K562 (cell line): Measurements from ENCODE around the gene SYS1. TPM values are rescaled to one million over a fixed set of nuclear protein-coding genes. Genes with fewer than 3 reads are reported as not detected.
A peak's percentile ranks its signal among the peaks of the same experiment; 100 is the strongest.

Source experiments
- ATAC-seq: fragments of 200-7000 bp; cut with Tn5 transposase; 3 replicates; pipeline ENCODE4 v1.9.1; 2020; ENCODE audit warnings: moderate library complexity
- BruUV-seq: library from RNA; stranded (reverse); fragments of 400-500 nt; replicated peaks from 2 replicates; lab custom pipeline; 2021; lab: Mats Ljungman, UMichigan
- CTCF ChIA-PET: fragments of 300-600 bp; formaldehyde crosslinking; extraction: SDS; loops from one replicate; lab custom pipeline; 2021; ENCODE audit warnings: low intra/inter-chr PET ratio; lab: Yijun Ruan, JAX
- POLR2A ChIA-PET: fragments of 300-600, 350-650 bp; sonication (Branson Sonifier 250); formaldehyde crosslinking; extraction: SDS; loops from one replicate; lab custom pipeline; 2021; ENCODE audit warnings: antibody characterized with exemption, inconsistent platforms; lab: Yijun Ruan, JAX
- DNase-seq, 4 experiments: peaks; one replicate each; pipeline versions ENCODE4 v3.0.0 to v3.0.0-alpha.2; 2011 to 2018; ENCODE audit warnings: low spot score in 3 of 4, mixed read lengths in 3 of 4; ENCODE audit errors: extremely low read depth in 1 of 4
- FAIRE-seq: peaks from 2 replicates; lab custom pipeline; 2011; peaks lifted over from hg19 to GRCh38; lab: Jason Lieb, UNC
- H2AFZ ChIP-seq: 2 replicates; pipeline ENCODE4 v1.6.0; 2011; ENCODE audit warnings: low read depth, low read length, control low read depth, inconsistent platforms
- H3K27ac ChIP-seq: fragments of 200-600 bp; 3 replicates; pipeline ENCODE4 v1.8.0; 2011; ENCODE audit warnings: low read depth, mild to moderate bottlenecking, control low read depth, inconsistent platforms, low read length, moderate library complexity, mixed read lengths; ENCODE audit errors: extremely low read depth
- H3K27me3 ChIP-seq, 2 experiments: fragments of 300-600 bp in 1 of 2; 2 replicates in 1 of 2; 3 replicates in 1 of 2; pipeline versions ENCODE4 v1.6.0 to v1.8.0; 2011; ENCODE audit warnings: inconsistent platforms in 2 of 2, low read length in 2 of 2, mild to moderate bottlenecking in 1 of 2, mixed read lengths in 1 of 2, moderate library complexity in 1 of 2; ENCODE audit not compliant: control insufficient read depth in 2 of 2, insufficient read depth in 2 of 2
- H3K36me3 ChIP-seq: fragments of 300-600 bp; 3 replicates; pipeline ENCODE4 v1.8.0; 2011; ENCODE audit warnings: mild to moderate bottlenecking, low read length, inconsistent platforms; ENCODE audit not compliant: control insufficient read depth, insufficient read depth
- H3K4me1 ChIP-seq, 2 experiments: fragments of 200-600 bp in 1 of 2; replicated peaks in 1 of 2; 2 replicates in 1 of 2; 3 replicates in 1 of 2; pipeline versions ENCODE4 v1.5.1 to v1.8.0; 2011; ENCODE audit warnings: inconsistent platforms in 2 of 2, low read length in 2 of 2, mild to moderate bottlenecking in 1 of 2, mixed read lengths in 1 of 2, moderate library complexity in 1 of 2; ENCODE audit not compliant: control insufficient read depth in 2 of 2, insufficient read depth in 2 of 2
- H3K4me2 ChIP-seq: 2 replicates; pipeline ENCODE4 v1.6.1; 2011; ENCODE audit warnings: low read length, control low read depth, inconsistent platforms, mixed read lengths; ENCODE audit not compliant: insufficient read depth
- H3K4me3 ChIP-seq: fragments of 200-600 bp; sonication (generic), shearing (Covaris generic); 2 replicates; pipeline ENCODE4 v1.5.1; 2016; ENCODE audit warnings: control low read depth, inconsistent platforms
- H3K79me2 ChIP-seq: fragments of 200-600 bp; 3 replicates; pipeline ENCODE4 v1.8.0; 2011; ENCODE audit warnings: low read length, inconsistent platforms; ENCODE audit not compliant: control insufficient read depth, insufficient read depth
- H3K9ac ChIP-seq, 2 experiments: 2 replicates each; pipeline versions ENCODE4 v1.6.0 to v1.6.1; 2011; ENCODE audit warnings: low read depth in 2 of 2, low read length in 2 of 2, control low read depth in 1 of 2, inconsistent platforms in 1 of 2, mild to moderate bottlenecking in 1 of 2, mixed read lengths in 1 of 2; ENCODE audit not compliant: insufficient read depth in 1 of 2
- H3K9me1 ChIP-seq: one replicate; pipeline ENCODE4 v1.6.0; 2011; ENCODE audit warnings: inconsistent platforms, mild to moderate bottlenecking, low read length, moderate library complexity; ENCODE audit not compliant: control insufficient read depth, insufficient read depth
- H3K9me3 ChIP-seq: replicated peaks from 2 replicates; pipeline ENCODE4 v1.5.1; 2011; ENCODE audit warnings: low read depth, low read length, inconsistent platforms; ENCODE audit not compliant: control insufficient read depth, insufficient read depth
- H4K20me1 ChIP-seq: replicated peaks from 2 replicates; pipeline ENCODE4 v1.6.1; 2011; ENCODE audit warnings: low read length, inconsistent platforms, mixed read lengths; ENCODE audit not compliant: control insufficient read depth, insufficient read depth
- C11orf30 ChIP-seq: fragments of 450-650 bp; IDR thresholded peaks from 2 replicates; pipeline ENCODE4 v1.6.1; 2016; ENCODE audit warnings: low read depth, mild to moderate bottlenecking
- GABPA ChIP-seq: fragments of 200-800 bp; sonication (Bioruptor generic); conservative IDR thresholded peaks from 2 replicates; pipeline ENCODE4 v1.6.1; 2016; ENCODE audit warnings: low read depth, missing genetic modification characterization, missing compliant biosample characterization
- GTF2E2 ChIP-seq: fragments of 200-800 bp; sonication (Bioruptor generic); IDR thresholded peaks from 2 replicates; pipeline ENCODE4 v1.6.1; 2016; ENCODE audit warnings: missing genetic modification characterization, missing compliant biosample characterization
- MYC ChIP-seq, 2 experiments: fragments of 250-450 bp in 1 of 2; sonication (Bioruptor Pico) in 1 of 2; IDR thresholded peaks; 2 replicates each; pipeline versions ENCODE4 v1.5.1 to v1.6.1; 2012 to 2021; ENCODE audit warnings: low read depth in 2 of 2, borderline replicate concordance in 1 of 2, improper control_type of control experiment in 1 of 2, low read length in 1 of 2, mild to moderate bottlenecking in 1 of 2, moderate library complexity in 1 of 2
- PHF21A ChIP-seq: fragments of 450-650 bp; IDR thresholded peaks from 2 replicates; pipeline ENCODE4 v1.6.1; 2017; ENCODE audit warnings: low read depth, borderline replicate concordance
- POLR2AphosphoS5 ChIP-seq: IDR thresholded peaks from 2 replicates; pipeline ENCODE4 v1.6.1; 2011; ENCODE audit warnings: mild to moderate bottlenecking, low read depth, low read length, moderate library complexity; ENCODE audit not compliant: control insufficient read depth, insufficient read depth
- PYGO2 ChIP-seq: fragments of 450-650 bp; IDR thresholded peaks from 2 replicates; pipeline ENCODE4 v1.6.1; 2016; ENCODE audit warnings: mild to moderate bottlenecking, missing genetic modification characterization, moderate library complexity, missing compliant biosample characterization
- RBBP5 ChIP-seq: fragments of 200-600 bp; sonication (generic); IDR thresholded peaks from 2 replicates; pipeline ENCODE4 v1.6.1; 2012; ENCODE audit warnings: borderline replicate concordance, mild to moderate bottlenecking, low read length, control low read depth, inconsistent platforms; ENCODE audit not compliant: insufficient read depth, poor library complexity, severe bottlenecking
- RBM34 ChIP-seq: fragments of 200-400 bp; formaldehyde crosslinking; IDR thresholded peaks from 2 replicates; pipeline ENCODE4 v1.6.1; 2018; ENCODE audit warnings: low read length, borderline replicate concordance; ENCODE audit not compliant: insufficient read depth
- SRSF1 ChIP-seq: fragments of 200-400 bp; formaldehyde crosslinking; IDR thresholded peaks from 2 replicates; pipeline ENCODE4 v1.6.1; 2017; ENCODE audit warnings: mild to moderate bottlenecking, low read depth, low read length, moderate library complexity
- XRCC4 ChIP-seq: IDR thresholded peaks from one replicate; pipeline ENCODE4 v1.6.1; 2011; ENCODE audit not compliant: insufficient read depth, insufficient read length; ENCODE audit errors: extremely low read depth
- WGBS: fragments of 100-300 bp; shearing (Covaris generic); methylation state at CpG from one replicate; pipeline ENCODE4 v1.1.6; 2016; ENCODE audit warnings: low coverage, mixed read lengths; ENCODE audit not compliant: insufficient coverage; ENCODE audit errors: missing lambda C conversion rate; 5-methylcytosine and 5-hydroxymethylcytosine counted together
- in situ Hi-C: fragments of 300-500 bp; cut with MboI; formaldehyde crosslinking; loops from 4 replicates; pipeline ENCODE4 v1.15.0; 2018; ENCODE audit warnings: inconsistent platforms, mixed read lengths
- intact Hi-C: fragments of 100-400 bp; cut with micrococcal nuclease; formaldehyde crosslinking; loops from 2 replicates; pipeline ENCODE4 v1.14.2; 2022
- polyA plus RNA-seq, 8 experiments: library from polyadenylated mRNA; depleted of rRNA in 4 of 8; stranded (reverse) in 5 of 8; unstranded in 3 of 8; fragments of >200 nt; fragmentation: Nextera tagmentation in 2 of 8; fragmentation: Illumina TruSeq in 1 of 8; extraction: Ambion mirVana in 2 of 8; extraction: Trizol in 1 of 8; gene quantifications; 2 replicates each; pipeline versions ENCODE4 v1.2.1 to v1.2.3, GENCODE V29; 2011 to 2014; ENCODE audit warnings: inconsistent platforms in 1 of 8, missing spikeins in 1 of 8
- total RNA-seq, 7 experiments: library from RNA; depleted of rRNA in 6 of 7; stranded (reverse); fragments of >200 nt in 6 of 7; fragmentation: Illumina TruSeq in 2 of 7; extraction: Trizol in 2 of 7; gene quantifications; 2 replicates each; pipeline versions ENCODE4 v1.2.1 to v1.2.3, GENCODE V29; 2011 to 2021; ENCODE audit warnings: low replicate concordance in 1 of 7
- TF ChIP-seq, protein P1 (sequence below): IDR thresholded peaks from 2 replicates; pipeline ENCODE4 v1.6.1; 2011; ENCODE audit warnings: borderline replicate concordance, low read depth, mild to moderate bottlenecking, moderate library complexity, low read length; ENCODE audit not compliant: insufficient read depth, poor library complexity, severe bottlenecking
- TF ChIP-seq, protein P2 (sequence below), 2 experiments: fragments of 200-800 bp in 1 of 2; sonication (Bioruptor generic) in 1 of 2; sonication (generic) in 1 of 2; formaldehyde crosslinking in 1 of 2; IDR thresholded peaks in 1 of 2; conservative IDR thresholded peaks in 1 of 2; 2 replicates each; pipeline versions ENCODE4 v1.5.0 to v1.6.1; 2016 to 2020; ENCODE audit warnings: missing compliant biosample characterization in 1 of 2, missing genetic modification characterization in 1 of 2, missing genetic modification reagents in 1 of 2

The SYS1 gene
- total and polyA plus RNA-seq, 9 of the 15 experiments (the other 6 are each of a cell fraction or from before 2014, with no cell fraction given): 11.1 to 25.2 (median 17.5) TPM

DNA sequence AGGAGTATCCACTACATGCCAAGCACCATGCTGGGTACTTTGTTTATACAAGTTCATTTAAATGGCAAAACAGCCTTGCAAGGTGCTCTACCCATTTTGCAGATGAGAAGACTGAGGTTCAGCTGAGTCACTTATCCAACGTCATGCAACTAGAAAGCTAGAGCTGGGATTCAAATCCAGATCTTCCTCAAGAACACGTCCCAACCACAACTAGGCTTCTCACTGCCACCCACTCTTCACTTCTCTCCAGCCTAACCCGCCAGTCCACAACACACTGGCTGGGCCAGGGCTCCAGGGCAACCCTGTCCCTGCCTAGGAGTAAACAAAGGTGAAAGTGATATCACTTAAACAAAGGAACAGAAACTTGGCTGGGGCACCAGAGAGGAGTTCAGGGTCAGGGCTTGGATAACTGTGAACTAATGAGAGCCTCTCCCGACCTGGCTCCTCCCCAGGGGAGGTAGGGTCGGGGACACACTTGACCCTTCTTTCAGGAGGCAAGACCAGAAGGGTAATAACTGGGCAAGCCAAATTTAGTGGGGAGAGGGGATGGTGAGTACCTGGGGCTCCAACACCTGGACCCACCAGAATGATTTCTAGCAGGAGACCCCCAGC is 22.6 kb upstream of the SYS1 start (continued):
- TF ChIP-seq C11orf30: 0 out of 2 replicates have a peak, but pooled peaks have one; percentile 21

DNA sequence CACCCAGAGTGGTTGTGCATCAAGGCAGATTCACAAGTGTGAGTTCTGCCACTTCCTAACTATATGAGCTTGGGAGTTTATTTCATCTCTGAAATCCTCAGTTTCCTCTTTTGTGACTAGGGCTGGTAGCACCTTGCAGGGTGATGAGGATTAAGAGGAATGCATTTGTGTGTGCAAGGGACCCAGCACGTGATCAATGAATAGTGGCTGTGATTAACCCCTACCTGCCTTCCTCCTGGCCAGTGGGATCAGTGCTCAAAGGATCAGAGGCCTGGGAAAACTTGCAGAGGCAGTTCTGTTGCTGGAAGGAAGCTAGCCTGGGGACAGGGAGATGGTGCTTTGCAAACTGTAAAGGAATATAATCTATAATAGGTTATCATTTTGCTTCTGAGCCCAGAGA is 22.0 kb upstream of the SYS1 start:
- CTCF ChIA-PET: no interaction called here
- 59% methylated on average over 1 of the region's 1 CpG for WGBS
- BruUV-seq: no TSS peak
- no peak for TF ChIP-seq SRSF1
- no peak for TF ChIP-seq PHF21A
- no peak for TF ChIP-seq RBM34
- TF ChIP-seq, protein P1, sequence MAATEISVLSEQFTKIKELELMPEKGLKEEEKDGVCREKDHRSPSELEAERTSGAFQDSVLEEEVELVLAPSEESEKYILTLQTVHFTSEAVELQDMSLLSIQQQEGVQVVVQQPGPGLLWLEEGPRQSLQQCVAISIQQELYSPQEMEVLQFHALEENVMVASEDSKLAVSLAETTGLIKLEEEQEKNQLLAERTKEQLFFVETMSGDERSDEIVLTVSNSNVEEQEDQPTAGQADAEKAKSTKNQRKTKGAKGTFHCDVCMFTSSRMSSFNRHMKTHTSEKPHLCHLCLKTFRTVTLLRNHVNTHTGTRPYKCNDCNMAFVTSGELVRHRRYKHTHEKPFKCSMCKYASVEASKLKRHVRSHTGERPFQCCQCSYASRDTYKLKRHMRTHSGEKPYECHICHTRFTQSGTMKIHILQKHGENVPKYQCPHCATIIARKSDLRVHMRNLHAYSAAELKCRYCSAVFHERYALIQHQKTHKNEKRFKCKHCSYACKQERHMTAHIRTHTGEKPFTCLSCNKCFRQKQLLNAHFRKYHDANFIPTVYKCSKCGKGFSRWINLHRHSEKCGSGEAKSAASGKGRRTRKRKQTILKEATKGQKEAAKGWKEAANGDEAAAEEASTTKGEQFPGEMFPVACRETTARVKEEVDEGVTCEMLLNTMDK: no peak
- TF ChIP-seq GTF2E2 (tag): no peak
- TF ChIP-seq PYGO2: no peak
- no peak for TF ChIP-seq XRCC4
- TF ChIP-seq, protein P2, sequence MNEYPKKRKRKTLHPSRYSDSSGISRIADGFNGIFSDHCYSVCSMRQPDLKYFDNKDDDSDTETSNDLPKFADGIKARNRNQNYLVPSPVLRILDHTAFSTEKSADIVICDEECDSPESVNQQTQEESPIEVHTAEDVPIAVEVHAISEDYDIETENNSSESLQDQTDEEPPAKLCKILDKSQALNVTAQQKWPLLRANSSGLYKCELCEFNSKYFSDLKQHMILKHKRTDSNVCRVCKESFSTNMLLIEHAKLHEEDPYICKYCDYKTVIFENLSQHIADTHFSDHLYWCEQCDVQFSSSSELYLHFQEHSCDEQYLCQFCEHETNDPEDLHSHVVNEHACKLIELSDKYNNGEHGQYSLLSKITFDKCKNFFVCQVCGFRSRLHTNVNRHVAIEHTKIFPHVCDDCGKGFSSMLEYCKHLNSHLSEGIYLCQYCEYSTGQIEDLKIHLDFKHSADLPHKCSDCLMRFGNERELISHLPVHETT (CRISPR knock-in tag; conservative IDR thresholded peaks at IDR 0.05 in 1 of 2, IDR thresholded peaks at IDR 0.05 in 1 of 2): no peak
- TF ChIP-seq RBBP5: no peak
- TF ChIP-seq POLR2AphosphoS5: no peak
- no peak for TF ChIP-seq MYC (IDR thresholded peaks at IDR 0.05; ENCODE audit: low read depth, low read length)
- TF ChIP-seq MYC (CRISPR knock-in tag; IDR thresholded peaks at IDR 0.05; ENCODE audit: borderline replicate concordance, low read depth): no peak
- TF ChIP-seq GABPA (tag): no peak

More for the DNA sequence above, 22.0 kb upstream of the SYS1 start:
- intact Hi-C loops (no loop called here), in situ Hi-C loops (no loop called here)
- Histone ChIP-seq H3K27me3 (no peaks in the 10 kb centered on the region), H3K9me3 (no peaks in the 10 kb centered on the region), H4K20me1 (0 out of 2 replicates have a peak, but pooled peaks cover 13% of the 10 kb centered on the region), H3K4me1 (peaks cover 71 to 82% of the 10 kb centered on the region in 2 experiments), H3K79me2 (peaks cover 6% of the 10 kb centered on the region; the same call in 1 of the 3 replicates), H3K36me3 (peaks cover 9% of the 10 kb centered on the region; the same call in 1 of the 3 replicates), H3K9me1 (no peaks in the 10 kb centered on the region), H2AFZ (no peak overlapping the region), H3K27ac (no peak overlapping the region), H3K4me2 (no peak overlapping the region), H3K9ac (no peak overlapping the region), H3K4me3 (no peak overlapping the region)
- FAIRE-seq: no peak
- no peak for DNase-seq
- no peak for ATAC-seq
- POLR2A ChIA-PET: interaction anchor here (0.6 to 1.9 kb wide), 5 partner anchors 14 to 288 kb away, joined by 3 to 7 read pairs (median 3); no protein-coding TSS in a partner anchor
